H9 (cell line): ENCODE data around the gene ESPL1. TPM values are rescaled to one million over a fixed set of nuclear protein-coding genes. Genes with fewer than 3 reads are reported as not detected.

Source experiments
- DNase-seq: peaks from one replicate; pipeline ENCODE4 v3.0.0-alpha.2; 2017
- H2AFZ ChIP-seq: one replicate; pipeline ENCODE4 v1.6.1; 2013; ENCODE audit warnings: mild to moderate bottlenecking, low read length, control low read depth, moderate library complexity
- H2AK5ac ChIP-seq: 2 replicates; pipeline ENCODE4 v1.6.1; 2013; ENCODE audit warnings: low read length, control low read depth, mixed read lengths; ENCODE audit not compliant: insufficient read length
- H2BK120ac ChIP-seq: one replicate; pipeline ENCODE4 v1.6.1; 2013; ENCODE audit warnings: low read depth, mild to moderate bottlenecking, low read length, control low read depth, inconsistent platforms; ENCODE audit not compliant: poor library complexity, severe bottlenecking
- H2BK12ac ChIP-seq: 2 replicates; pipeline ENCODE4 v1.6.1; 2013; ENCODE audit warnings: low read length, control low read depth, mixed read lengths, low read depth; ENCODE audit not compliant: insufficient read length
- H2BK15ac ChIP-seq: 2 replicates; pipeline ENCODE4 v1.6.1; 2013; ENCODE audit warnings: low read depth, low read length, control low read depth
- H2BK20ac ChIP-seq: one replicate; pipeline ENCODE4 v1.6.1; 2013; ENCODE audit warnings: low read depth, mild to moderate bottlenecking, low read length, control low read depth, inconsistent platforms; ENCODE audit not compliant: poor library complexity, severe bottlenecking
- H2BK5ac ChIP-seq: 2 replicates; pipeline ENCODE4 v1.6.1; 2013; ENCODE audit warnings: low read length, control low read depth, mixed read lengths; ENCODE audit not compliant: insufficient read length
- H3K14ac ChIP-seq: 2 replicates; pipeline ENCODE4 v1.6.1; 2013; ENCODE audit warnings: low read length, control low read depth; ENCODE audit not compliant: insufficient read depth
- H3K18ac ChIP-seq: 2 replicates; pipeline ENCODE4 v1.6.1; 2013; ENCODE audit warnings: low read depth, mild to moderate bottlenecking, mixed read lengths, low read length, control low read depth; ENCODE audit not compliant: insufficient read length
- H3K23ac ChIP-seq: 2 replicates; pipeline ENCODE4 v1.6.1; 2013; ENCODE audit warnings: low read length, control low read depth, mixed read lengths, low read depth; ENCODE audit not compliant: insufficient read length
- H3K23me2 ChIP-seq: 2 replicates; pipeline ENCODE4 v1.6.1; 2013; ENCODE audit warnings: low read depth, mild to moderate bottlenecking, mixed read lengths, low read length, control low read depth; ENCODE audit not compliant: insufficient read length, poor library complexity, severe bottlenecking
- H3K27ac ChIP-seq: 2 replicates; pipeline ENCODE4 v1.5.1; 2013; ENCODE audit warnings: low read length, control low read depth, mixed read lengths, low read depth; ENCODE audit not compliant: insufficient read length
- H3K27me3 ChIP-seq: 2 replicates; pipeline ENCODE4 v1.6.1; 2013; ENCODE audit warnings: low read length, control low read depth, inconsistent platforms; ENCODE audit not compliant: insufficient read depth
- H3K4ac ChIP-seq: 2 replicates; pipeline ENCODE4 v1.6.1; 2013; ENCODE audit warnings: low read depth, mild to moderate bottlenecking, control low read depth, inconsistent platforms, low read length, moderate library complexity
- H3K4me1 ChIP-seq: 2 replicates; pipeline ENCODE4 v1.6.1; 2013; ENCODE audit warnings: low read length, control low read depth, inconsistent platforms; ENCODE audit not compliant: insufficient read depth
- H3K4me2 ChIP-seq: 2 replicates; pipeline ENCODE4 v1.6.1; 2013; ENCODE audit warnings: low read length, control low read depth, mixed read lengths; ENCODE audit not compliant: insufficient read length, insufficient read depth
- H3K56ac ChIP-seq: 2 replicates; pipeline ENCODE4 v1.6.1; 2013; ENCODE audit warnings: low read depth, mild to moderate bottlenecking, mixed read lengths, low read length, control low read depth; ENCODE audit not compliant: insufficient read length
- H3K79me1 ChIP-seq: 2 replicates; pipeline ENCODE4 v1.6.1; 2013; ENCODE audit warnings: low read depth, mild to moderate bottlenecking, moderate library complexity, low read length, control low read depth, inconsistent platforms; ENCODE audit not compliant: insufficient read depth, poor library complexity, severe bottlenecking
- H3K79me2 ChIP-seq: 2 replicates; pipeline ENCODE4 v1.6.1; 2013; ENCODE audit warnings: low read length, control low read depth, inconsistent platforms; ENCODE audit not compliant: insufficient read depth
- H3K9ac ChIP-seq: 2 replicates; pipeline ENCODE4 v1.6.1; 2013; ENCODE audit warnings: low read length, control low read depth, mixed read lengths; ENCODE audit not compliant: insufficient read length; ENCODE audit errors: extremely low read depth
- H3K9me3 ChIP-seq: one replicate; pipeline ENCODE4 v1.6.1; 2013; ENCODE audit warnings: low read depth, low read length, inconsistent platforms; ENCODE audit not compliant: control insufficient read depth
- H3T11ph ChIP-seq: one replicate; pipeline ENCODE4 v1.6.1; 2013; ENCODE audit warnings: mild to moderate bottlenecking, low read length, control low read depth, inconsistent platforms
- H4K20me1 ChIP-seq: one replicate; pipeline ENCODE4 v1.6.1; 2013; ENCODE audit not compliant: control insufficient read depth, insufficient read length, insufficient read depth
- H4K5ac ChIP-seq: 2 replicates; pipeline ENCODE4 v1.6.1; 2013; ENCODE audit warnings: low read depth, mild to moderate bottlenecking, mixed read lengths, low read length, control low read depth; ENCODE audit not compliant: insufficient read length
- H4K8ac ChIP-seq: replicated peaks from 2 replicates; pipeline ENCODE4 v1.6.1; 2013; ENCODE audit warnings: low read length, control low read depth, mixed read lengths, low read depth; ENCODE audit not compliant: insufficient read length
- H4K91ac ChIP-seq: 2 replicates; pipeline ENCODE4 v1.6.1; 2013; ENCODE audit warnings: low read depth, mild to moderate bottlenecking, moderate library complexity, mixed read lengths, low read length, control low read depth; ENCODE audit not compliant: insufficient read length
- H3K27ac Mint-ChIP-seq, 3 experiments: 2 replicates in 2 of 3; 3 replicates in 1 of 3; pipeline ENCODE4 v1.8.0; 2020 to 2021; ENCODE audit warnings: mixed read lengths in 3 of 3, mild to moderate bottlenecking in 1 of 3, moderate library complexity in 1 of 3
- H3K27me3 Mint-ChIP-seq: 2 replicates; pipeline ENCODE4 v1.8.0; 2021; ENCODE audit warnings: low read depth, mild to moderate bottlenecking, moderate library complexity, mixed read lengths
- H3K36me3 Mint-ChIP-seq, 3 experiments: 2 replicates in 2 of 3; 3 replicates in 1 of 3; pipeline ENCODE4 v1.8.0; 2020 to 2021; ENCODE audit warnings: low read depth in 3 of 3, mixed read lengths in 3 of 3; ENCODE audit not compliant: insufficient read depth in 1 of 3
- H3K4me1 Mint-ChIP-seq, 2 experiments: 2 replicates each; pipeline ENCODE4 v1.8.0; 2020; ENCODE audit warnings: mixed read lengths in 2 of 2
- H3K4me3 Mint-ChIP-seq, 2 experiments: 2 replicates in 1 of 2; 3 replicates in 1 of 2; pipeline ENCODE4 v1.8.0; 2020 to 2021; ENCODE audit warnings: mild to moderate bottlenecking in 2 of 2, mixed read lengths in 2 of 2, moderate library complexity in 1 of 2
- H3K9me3 Mint-ChIP-seq, 2 experiments: 2 replicates in 1 of 2; 3 replicates in 1 of 2; pipeline ENCODE4 v1.8.0; 2020; ENCODE audit warnings: mild to moderate bottlenecking in 2 of 2, mixed read lengths in 2 of 2, moderate library complexity in 1 of 2
- WGBS: extraction: QIAGEN DNeasy Blood & Tissue Kit; methylation state at CpG from one replicate; pipeline ENCODE4 v1.1.7; 2013; ENCODE audit warnings: missing lambda C conversion rate, low lambda C conversion rate, mixed read lengths; ENCODE audit not compliant: insufficient read length; ENCODE audit errors: extremely low coverage; 5-methylcytosine and 5-hydroxymethylcytosine counted together
- total RNA-seq: library from RNA; stranded (reverse); gene quantifications from 2 replicates; pipeline ENCODE4 v1.2.1, GENCODE V29; 2021
- TF ChIP-seq, protein P1 (sequence below): fragments of 200-600 bp; sonication (generic); conservative IDR thresholded peaks from 3 replicates; pipeline ENCODE4 v1.8.0; 2021; ENCODE audit warnings: antibody characterized with exemption, mild to moderate bottlenecking

Gene ESPL1
- total RNA-seq, 1 experiment from 2014 or later: 43.2 TPM

- H3K27ac Mint-ChIP-seq: peak overlapping the region; percentile 83 to 99 (median 93)
Measured at GRCh38 chr12:53221203-53222080, 46.7 kb upstream of the ESPL1 start.

More at GRCh38 chr12:53221203-53222080, 46.7 kb upstream of the ESPL1 start:
- Histone ChIP-seq H2BK120ac (no peak overlapping the region), H3K27me3 (peaks cover 3% of the 10 kb centered on the region; the same call in 1 of the 2 replicates), H4K20me1 (no peaks in the 10 kb centered on the region), H3K23ac (no peak overlapping the region), H3K27ac (no peak overlapping the region), H3K9ac (no peak overlapping the region), H3T11ph (no peak overlapping the region), H4K91ac (no peak overlapping the region), H3K79me2 (peaks cover 4% of the 10 kb centered on the region; the same call in 1 of the 2 replicates), H3K18ac (no peak overlapping the region), H3K4me1 (peaks cover 30% of the 10 kb centered on the region; the same call in 1 of the 2 replicates), H4K8ac (no peak overlapping the region), H3K14ac (no peak overlapping the region), H3K23me2 (peaks cover 22% of the 10 kb centered on the region), H2BK5ac (no peak overlapping the region), H2AK5ac (no peak overlapping the region), H3K79me1 (no peaks in the 10 kb centered on the region), H2AFZ (no peak overlapping the region), H3K56ac (no peak overlapping the region), H3K4ac (no peak overlapping the region), H2BK12ac (no peak overlapping the region), H4K5ac (no peak overlapping the region), H2BK20ac (no peak overlapping the region), H3K9me3 (no peaks in the 10 kb centered on the region), H2BK15ac (no peak overlapping the region), H3K4me2 (peak overlapping the region; percentile 99)
- Mint-ChIP-seq H3K4me3 (peak overlapping the region; percentile 86 to 94), H3K36me3 (peaks cover 0 to 4% (median 3%) of the 10 kb centered on the region in 3 experiments; a peak in 1 of 7 replicates), H3K4me1 (peaks cover 72 to 73% of the 10 kb centered on the region in 2 experiments), H3K27me3 (peaks cover 17% of the 10 kb centered on the region), H3K9me3 (no peaks in the 10 kb centered on the region; a peak in 1 of 5 replicates)
- peak; percentile 93 for DNase-seq
- TF ChIP-seq, protein P1, sequence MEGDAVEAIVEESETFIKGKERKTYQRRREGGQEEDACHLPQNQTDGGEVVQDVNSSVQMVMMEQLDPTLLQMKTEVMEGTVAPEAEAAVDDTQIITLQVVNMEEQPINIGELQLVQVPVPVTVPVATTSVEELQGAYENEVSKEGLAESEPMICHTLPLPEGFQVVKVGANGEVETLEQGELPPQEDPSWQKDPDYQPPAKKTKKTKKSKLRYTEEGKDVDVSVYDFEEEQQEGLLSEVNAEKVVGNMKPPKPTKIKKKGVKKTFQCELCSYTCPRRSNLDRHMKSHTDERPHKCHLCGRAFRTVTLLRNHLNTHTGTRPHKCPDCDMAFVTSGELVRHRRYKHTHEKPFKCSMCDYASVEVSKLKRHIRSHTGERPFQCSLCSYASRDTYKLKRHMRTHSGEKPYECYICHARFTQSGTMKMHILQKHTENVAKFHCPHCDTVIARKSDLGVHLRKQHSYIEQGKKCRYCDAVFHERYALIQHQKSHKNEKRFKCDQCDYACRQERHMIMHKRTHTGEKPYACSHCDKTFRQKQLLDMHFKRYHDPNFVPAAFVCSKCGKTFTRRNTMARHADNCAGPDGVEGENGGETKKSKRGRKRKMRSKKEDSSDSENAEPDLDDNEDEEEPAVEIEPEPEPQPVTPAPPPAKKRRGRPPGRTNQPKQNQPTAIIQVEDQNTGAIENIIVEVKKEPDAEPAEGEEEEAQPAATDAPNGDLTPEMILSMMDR: peak; percentile 43; the same call in 1 of the 3 replicates
- WGBS: no CpG with 5 or more reads among the region's 72 CpGs
